Placental pericyte (primary cell): ENCODE results near the gene TFRC. TPM values are rescaled to one million over a fixed set of nuclear protein-coding genes. Genes with fewer than 3 reads are reported as not detected.

Experiments
- small RNA-seq: library from RNA; depleted of rRNA; stranded (forward); fragments of <200 nt; gene quantifications from one replicate; pipeline ENCODE3, GENCODE V24; 2012; ENCODE audit warnings: low replicate concordance
- total RNA-seq: library from RNA; depleted of rRNA; stranded (reverse); fragments of >200 nt; gene quantifications from 2 replicates; pipeline ENCODE4 v1.2.3, GENCODE V29; 2012

TFRC gene
- 183 and 190 TPM in 2 replicates for total RNA-seq

DNA sequence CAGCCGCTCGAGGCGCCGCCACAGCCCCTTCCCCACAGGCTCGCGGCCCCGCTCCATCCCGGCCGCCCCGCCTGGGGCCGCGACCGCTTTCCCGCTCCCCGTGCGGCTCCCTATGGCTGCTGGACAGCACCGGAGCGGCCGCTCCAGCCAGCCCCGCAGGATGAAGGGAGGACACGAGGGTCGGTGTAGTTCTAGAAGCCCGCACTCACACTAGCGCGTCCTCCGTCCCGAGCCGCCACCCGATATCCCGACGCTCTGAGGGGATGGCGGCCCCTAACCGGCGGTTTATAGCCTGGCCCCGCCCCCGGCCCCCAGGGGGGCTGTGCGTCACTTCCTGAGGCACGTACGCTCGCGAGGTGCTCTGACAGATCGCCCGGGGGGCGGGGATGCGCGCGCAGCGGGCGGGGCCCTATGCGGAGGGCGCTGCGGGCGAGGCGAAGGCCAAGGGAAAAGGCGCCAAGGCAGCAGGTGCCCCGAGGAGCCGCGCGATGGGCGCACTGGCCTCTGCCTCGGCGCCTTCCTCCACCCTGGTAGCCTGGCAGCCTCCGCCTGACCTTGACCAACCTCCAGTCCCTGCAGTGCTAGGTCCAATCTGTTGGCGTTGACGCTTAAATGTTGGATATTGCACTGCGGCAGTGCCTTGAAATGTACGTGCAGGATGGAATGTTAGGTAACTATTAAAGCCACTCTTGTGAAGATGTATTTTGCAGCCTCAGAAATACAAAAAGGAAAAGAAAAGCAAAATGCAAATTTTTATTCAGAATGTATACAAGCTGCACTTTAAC, at the start of gene TFRC:
Gene TFRC (minus strand): TSS at position 257 of the 785 bp plus-strand sequence. CDS start 4,991 bp downstream, outside the sequence.

Small RNA genes lying within 50 kb of the gene (small RNA-seq; reads per million reads assigned to genes)
- not detected for gene RNU7-18P

Other genes with a start within 250 kb of the TFRC start
- 6.8 and 11.6 TPM in 2 replicates for gene TNK2, start 173.5 kb downstream of the TFRC start, total RNA-seq
- gene ZDHHC19, start 129.3 kb upstream of the TFRC start, total RNA-seq = not detected in 2 replicates
- gene SLC51A, start 134.4 kb upstream of the TFRC start, total RNA-seq = not detected in 2 replicates
- gene PCYT1A, start 205.6 kb upstream of the TFRC start, total RNA-seq = 112 and 126 TPM in 2 replicates
- gene DYNLT2B, start 236.2 kb upstream of the TFRC start, total RNA-seq = 2.0 and 4.6 TPM in 2 replicates